Transverse colon (tissue), 4 donors: ENCODE data around the gene GABRB3. TPM values are rescaled to one million over a fixed set of nuclear protein-coding genes. Genes with fewer than 3 reads are reported as not detected.

Experiments
- DNase-seq: peaks from one replicate; pipeline ENCODE4 v3.0.0-alpha.2; 2019
- H3K27ac ChIP-seq, 4 donors: fragments of 200-600 bp; sonication (generic); 2 replicates each; pipeline ENCODE4 v1.5.1; 2016 to 2018; ENCODE audit warnings: inconsistent platforms in 4 of 4
- H3K27me3 ChIP-seq: fragments of 200-600 bp; sonication (generic); 2 replicates; pipeline ENCODE4 v1.5.1; 2017; ENCODE audit warnings: inconsistent platforms
- H3K36me3 ChIP-seq, 4 donors: fragments of 200-600 bp; sonication (generic); 2 replicates each; pipeline ENCODE4 v1.5.1; 2017 to 2019; ENCODE audit warnings: inconsistent platforms in 4 of 4
- H3K4me1 ChIP-seq, 4 donors: fragments of 200-600 bp; sonication (generic); 2 replicates each; pipeline ENCODE4 v1.5.1; 2017 to 2020; ENCODE audit warnings: inconsistent platforms in 4 of 4
- H3K4me3 ChIP-seq, 4 donors: fragments of 200-600 bp; sonication (generic); 1 replicate in 1 of 4; 2 replicates in 3 of 4; pipeline versions ENCODE4 v1.5.1 to v1.6.1; 2017 to 2019; ENCODE audit warnings: inconsistent platforms in 4 of 4
- H3K9me3 ChIP-seq, 2 donors: fragments of 200-600 bp; sonication (generic); 2 replicates each; pipeline ENCODE4 v1.5.1; 2017 to 2019; ENCODE audit warnings: inconsistent platforms in 2 of 2
- CTCF ChIP-seq, 5 experiments: fragments of 200-600 bp in 3 of 5; fragments of 450-650 bp in 2 of 5; sonication (generic) in 3 of 5; IDR thresholded peaks; 1 replicate in 2 of 5; 2 replicates in 3 of 5; pipeline ENCODE4 v1.5.1; 2016 to 2017; ENCODE audit warnings: antibody characterized with exemption in 5 of 5, inconsistent platforms in 3 of 5, mild to moderate bottlenecking in 2 of 5, moderate library complexity in 1 of 5
- EP300 ChIP-seq: sonication (generic); formaldehyde crosslinking; IDR thresholded peaks from one replicate; pipeline ENCODE4 v1.6.1; 2017; ENCODE audit warnings: antibody characterized with exemption, low read depth
- POLR2A ChIP-seq: fragments of 450-650 bp; IDR thresholded peaks from one replicate; pipeline ENCODE4 v1.6.1; 2016; ENCODE audit warnings: antibody characterized with exemption, mild to moderate bottlenecking, moderate library complexity
- POLR2AphosphoS5 ChIP-seq, 3 donors: sonication (generic); formaldehyde crosslinking; IDR thresholded peaks; one replicate each; pipeline ENCODE4 v1.6.1; 2016; ENCODE audit warnings: antibody characterized with exemption in 3 of 3
- WGBS, 2 donors: methylation state at CpG; one replicate each; pipeline ENCODE4 v1.1.5; 2018; ENCODE audit warnings: low coverage in 1 of 2; 5-methylcytosine and 5-hydroxymethylcytosine counted together
- in situ Hi-C, 4 donors: fragments of 200-750 bp; cut with MboI; loops; one replicate each; pipeline versions ENCODE4 v1.15.0 to v1.15.1; 2017; ENCODE audit warnings: low sequenced_read_pairs in 3 of 4, low pct_ligation_motif_present in 1 of 4, low pct_unique_long_range_greater_than_20kb in 1 of 4
- intact Hi-C: fragments of 100-400 bp; cut with DNase I; formaldehyde crosslinking; loops from one replicate; pipeline ENCODE4 v1.15.1; 2023; ENCODE audit warnings: low total_unique reads
- total RNA-seq, 4 donors: library from RNA; depleted of rRNA; stranded (reverse); fragments of >200 nt; gene quantifications; one replicate each; pipeline ENCODE4 v1.1.0, GENCODE V29; 2016

The GABRB3 gene
- total RNA-seq, 4 donors from 2014 or later, result 0.20 to 3.8 (median 1.2) TPM

- Histone ChIP-seq H3K9me3 (peaks cover 0 to 5% of the 10 kb centered on the region in 2 donors), H3K27ac (no peak overlapping the region), H3K4me1 (no peaks in the 10 kb centered on the region), H3K36me3 (no peaks in the 10 kb centered on the region), H3K27me3 (no peaks in the 10 kb centered on the region), H3K4me3 (no peak overlapping the region)
- intact Hi-C loops, result no loop called here
- no peak for DNase-seq
- 65 to 67% methylated on average over 6 to 8 of the region's 8 CpGs for WGBS, 2 donors
- TF ChIP-seq POLR2A (no peak), POLR2AphosphoS5 (IDR thresholded peaks at IDR 0.05) (no peak), EP300 (no peak), CTCF (IDR thresholded peaks at IDR 0.05) (no peak)
- in situ Hi-C loops, result no loop called here
These were observed 15.7 kb downstream of the GABRB3 start for GRCh38 chr15:26757141-26757540.

GRCh38 chr15:26744894-26745293 lies 28.0 kb downstream of the GABRB3 start:
- Histone ChIP-seq H3K27ac (no peak overlapping the region), H3K9me3 (peaks cover 0 to 5% of the 10 kb centered on the region in 2 donors), H3K4me3 (no peak overlapping the region), H3K36me3 (no peaks in the 10 kb centered on the region), H3K4me1 (no peaks in the 10 kb centered on the region), H3K27me3 (no peaks in the 10 kb centered on the region)
- in situ Hi-C loops, result no loop called here
- intact Hi-C loops, result no loop called here
- TF ChIP-seq EP300 (no peak), POLR2AphosphoS5 (IDR thresholded peaks at IDR 0.05) (no peak), POLR2A (no peak), CTCF (IDR thresholded peaks at IDR 0.05) (no peak)
- no peak for DNase-seq
- WGBS, 2 donors, result 56 to 74% methylated on average over 7 of the region's 7 CpGs

GRCh38 chr15:26739791-26740190 lies 33.1 kb downstream of the GABRB3 start:
- 68 to 89% methylated on average over 1 to 7 of the region's 7 CpGs for WGBS, 2 donors
- H3K9me3 ChIP-seq, result no peaks in the 10 kb centered on the region
- intact Hi-C loops (no loop called here), in situ Hi-C loops (no loop called here)
- H3K27ac ChIP-seq, result no peak overlapping the region
- H3K4me1 ChIP-seq, result no peaks in the 10 kb centered on the region
- H3K27me3 ChIP-seq, result no peaks in the 10 kb centered on the region
- TF ChIP-seq CTCF (IDR thresholded peaks at IDR 0.05) (no peak), EP300 (no peak), POLR2AphosphoS5 (IDR thresholded peaks at IDR 0.05) (no peak), POLR2A (no peak)
- H3K4me3 ChIP-seq, result no peak overlapping the region
- no peaks in the 10 kb centered on the region for H3K36me3 ChIP-seq
- DNase-seq, result no peak

- no peak for DNase-seq
- no peaks in the 10 kb centered on the region for H3K4me1 ChIP-seq
- peaks cover 0 to 5% of the 10 kb centered on the region in 2 donors for H3K9me3 ChIP-seq
- H3K36me3 ChIP-seq, result no peaks in the 10 kb centered on the region
- WGBS, 2 donors, result 85% methylated on average over 9 of the region's 9 CpGs; no CpG with 5 or more reads in 1 of the 2 donors
- H3K27ac ChIP-seq, result no peak overlapping the region
- no peaks in the 10 kb centered on the region for H3K27me3 ChIP-seq
- TF ChIP-seq EP300 (no peak), POLR2AphosphoS5 (IDR thresholded peaks at IDR 0.05) (no peak), POLR2A (no peak), CTCF (IDR thresholded peaks at IDR 0.05) (no peak)
- intact Hi-C loops (no loop called here), in situ Hi-C loops (no loop called here)
- H3K4me3 ChIP-seq, result no peak overlapping the region
These were observed 33.9 kb downstream of the GABRB3 start for GRCh38 chr15:26738996-26739395.
